ENCODE measurements around the gene KCTD15. TPM values are rescaled to one million over a fixed set of nuclear protein-coding genes. Genes with fewer than 3 reads are reported as not detected.

KCTD15 gene
- total RNA-seq, 1 experiment from 2014 or later: 9.9 TPM

GRCh38 chr19:33828266-33829075, 31.8 kb downstream of the KCTD15 start:
- ChIA-PET POLR2A (ENCODE audit: low non-redundant PET) (interaction anchor here (0.6 kb wide), 1 partner anchor 1788 kb away, joined by 3 read pairs; no protein-coding TSS in a partner anchor), CTCF (no interaction called here)
- intact Hi-C loops (cut with micrococcal nuclease; ENCODE audit: unreplicated experiment): no loop called here
- Histone ChIP-seq H3K4me3 (ENCODE audit: low read depth, low read length, poor library complexity, severe bottlenecking) (no peak overlapping the region), H3K4me1 (ENCODE audit: insufficient read depth, low read length, poor library complexity, severe bottlenecking) (no peaks in the 10 kb centered on the region), H3K27ac (ENCODE audit: low read depth, low read length, poor library complexity, severe bottlenecking) (no peak overlapping the region), H3K36me3 (ENCODE audit: insufficient read depth, low read length, poor library complexity, severe bottlenecking) (no peaks in the 10 kb centered on the region), H3K9me3 (ENCODE audit: low read depth, low read length, poor library complexity, severe bottlenecking) (no peaks in the 10 kb centered on the region), H3K27me3 (replicated peaks; ENCODE audit: insufficient read depth, low read depth, low read length, poor library complexity) (no peaks in the 10 kb centered on the region)
- no peak for DNase-seq (ENCODE audit: low spot score)
- BruUV-seq (replicated peaks): no TSS peak
- TF ChIP-seq EZH2 (IDR thresholded peaks at IDR 0.05; ENCODE audit: borderline replicate concordance, low read depth, low read length, poor library complexity, severe bottlenecking): no peak
- no peak for TF ChIP-seq CTCF (conservative IDR thresholded peaks at IDR 0.05; ENCODE audit: low read depth, low read length)

- Histone ChIP-seq H3K27ac (ENCODE audit: low read depth, low read length, poor library complexity, severe bottlenecking) (no peak overlapping the region), H3K4me3 (ENCODE audit: low read depth, low read length, poor library complexity, severe bottlenecking) (no peak overlapping the region), H3K4me1 (ENCODE audit: insufficient read depth, low read length, poor library complexity, severe bottlenecking) (no peaks in the 10 kb centered on the region), H3K36me3 (ENCODE audit: insufficient read depth, low read length, poor library complexity, severe bottlenecking) (no peaks in the 10 kb centered on the region), H3K27me3 (replicated peaks; ENCODE audit: insufficient read depth, low read depth, low read length, poor library complexity) (peaks cover 13% of the 10 kb centered on the region), H3K9me3 (ENCODE audit: low read depth, low read length, poor library complexity, severe bottlenecking) (no peaks in the 10 kb centered on the region)
- ChIA-PET POLR2A (ENCODE audit: low non-redundant PET) (no interaction called here), CTCF (no interaction called here)
- no TSS peak for BruUV-seq (replicated peaks)
- no peak for TF ChIP-seq CTCF (conservative IDR thresholded peaks at IDR 0.05; ENCODE audit: low read depth, low read length)
- intact Hi-C loops (cut with micrococcal nuclease; ENCODE audit: unreplicated experiment): no loop called here
- DNase-seq (ENCODE audit: low spot score): no peak
These were observed 33.6 kb downstream of the KCTD15 start for GRCh38 chr19:33830264-33830663.

GRCh38 chr19:33831825-33832224, 35.2 kb downstream of the KCTD15 start:
- no peaks in the 10 kb centered on the region for H3K4me1 ChIP-seq (ENCODE audit: insufficient read depth, low read length, poor library complexity, severe bottlenecking)
- no TSS peak for BruUV-seq (replicated peaks)
- intact Hi-C loops (cut with micrococcal nuclease; ENCODE audit: unreplicated experiment): no loop called here
- ChIA-PET POLR2A (ENCODE audit: low non-redundant PET) (no interaction called here), CTCF (no interaction called here)
- H3K4me3 ChIP-seq (ENCODE audit: low read depth, low read length, poor library complexity, severe bottlenecking): no peak overlapping the region
- no peaks in the 10 kb centered on the region for H3K9me3 ChIP-seq (ENCODE audit: low read depth, low read length, poor library complexity, severe bottlenecking)
- H3K27me3 ChIP-seq (replicated peaks; ENCODE audit: insufficient read depth, low read depth, low read length, poor library complexity): peaks cover 13% of the 10 kb centered on the region
- no peak overlapping the region for H3K27ac ChIP-seq (ENCODE audit: low read depth, low read length, poor library complexity, severe bottlenecking)
- no peak for DNase-seq (ENCODE audit: low spot score)
- H3K36me3 ChIP-seq (ENCODE audit: insufficient read depth, low read length, poor library complexity, severe bottlenecking): no peaks in the 10 kb centered on the region
- TF ChIP-seq CTCF (conservative IDR thresholded peaks at IDR 0.05; ENCODE audit: low read depth, low read length) (no peak), EZH2 (IDR thresholded peaks at IDR 0.05; ENCODE audit: borderline replicate concordance, low read depth, low read length, poor library complexity, severe bottlenecking) (no peak)
